ENCODE data around the gene ARRDC4. TPM values are rescaled to one million over a fixed set of nuclear protein-coding genes. Genes with fewer than 3 reads are reported as not detected.

Gene ARRDC4
- polyA plus RNA-seq, 3 donors: 19.6 to 58.1 (median 25.4) TPM

GRCh38 chr15:98013631-98014030, 53.1 kb downstream of the ARRDC4 start:
- no peak overlapping the region for H3K27ac ChIP-seq (ENCODE audit: low read depth, low read length)

- WGBS, 3 donors: 78 to 92% (median 91%) methylated on average over 10 of the region's 10 CpGs
- H3K27ac ChIP-seq (ENCODE audit: low read depth, low read length): no peak overlapping the region
These were observed 56.9 kb downstream of the ARRDC4 start for GRCh38 chr15:98017150-98017964.

- no peak overlapping the region for H3K27ac ChIP-seq (ENCODE audit: low read depth, low read length)
- 32 to 71% (median 67%) methylated on average over 6 of the region's 6 CpGs for WGBS, 3 donors
These were observed 58.4 kb downstream of the ARRDC4 start for GRCh38 chr15:98018761-98019351.

Measured in adipose tissue (tissue), 3 donors.